Liver (tissue), 3 donors: ENCODE measurements around the gene LCE1C.

Source experiments
- ATF3 ChIP-seq: IDR thresholded peaks from 2 replicates; pipeline ENCODE4 v1.6.1; 2016; ENCODE audit warnings: antibody characterized with exemption
- CTCF ChIP-seq: fragments of 150-350 bp; IDR thresholded peaks from 2 replicates; pipeline ENCODE4 v1.5.1; 2017; ENCODE audit warnings: improper control_type of control experiment, low read depth, low read length; ENCODE audit not compliant: missing input control
- NR2F2 ChIP-seq: IDR thresholded peaks from 2 replicates; pipeline ENCODE4 v1.6.1; 2016; ENCODE audit warnings: antibody characterized with exemption
- RAD21 ChIP-seq, 2 donors: IDR thresholded peaks; 2 replicates each; pipeline ENCODE4 v1.6.1; 2016; ENCODE audit warnings: antibody characterized with exemption in 2 of 2, mild to moderate bottlenecking in 2 of 2
- REST ChIP-seq: IDR thresholded peaks from 2 replicates; pipeline ENCODE4 v1.6.1; 2016; ENCODE audit warnings: antibody characterized with exemption, mild to moderate bottlenecking
- donor health status: healthy.
- donor health status: healthy.

GRCh38 chr1:152827173-152827572, 20.7 kb upstream of the LCE1C start, which contains the start of gene LCE1A:
- TF ChIP-seq RAD21 (IDR thresholded peaks at IDR 0.05) = no peak
- no peak for TF ChIP-seq REST
- TF ChIP-seq CTCF = no peak
- TF ChIP-seq ATF3 = no peak
- no peak for TF ChIP-seq NR2F2
